Measurements from ENCODE around the gene FOXP1.

DNA sequence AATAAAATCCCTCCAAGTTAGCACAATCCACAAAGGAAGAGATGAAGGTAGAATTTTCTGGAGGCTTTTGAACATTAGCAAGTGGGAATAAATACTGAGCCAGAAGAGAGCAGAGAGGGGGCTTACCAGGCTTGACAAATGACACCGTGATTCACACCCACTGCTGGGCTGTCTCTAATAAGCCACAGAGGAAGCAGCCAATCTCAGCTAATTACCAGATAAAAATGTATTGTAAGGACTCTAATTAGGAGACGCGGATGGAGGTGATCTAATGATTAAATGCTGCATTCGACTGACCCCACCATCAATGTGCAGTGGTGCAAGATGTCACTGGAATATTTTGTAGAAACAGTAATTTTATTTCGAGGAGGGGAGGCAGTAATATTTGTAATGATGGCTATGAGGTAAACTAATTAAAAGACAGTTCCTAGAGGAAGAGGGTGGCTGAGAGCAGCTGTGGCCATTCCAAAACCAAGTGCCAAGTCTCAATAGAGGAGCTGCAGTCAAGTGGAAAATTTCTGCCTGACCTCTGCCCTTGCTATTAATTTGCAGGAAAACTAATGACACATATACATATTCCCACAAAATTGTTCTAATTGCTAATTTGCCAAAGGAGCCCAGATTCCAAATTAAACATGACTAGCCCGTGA is 602.2 kb downstream of the FOXP1 start:
- TF ChIP-seq POLR2A (IDR thresholded peaks at IDR 0.05; ENCODE audit: low read depth, low read length) (no peak), TAF1 (IDR thresholded peaks at IDR 0.05; ENCODE audit: low read depth, low read length) (no peak), PAX5 (IDR thresholded peaks at IDR 0.05; ENCODE audit: insufficient read depth, low read length, severe bottlenecking) (no peak)
